Skeletal muscle tissue (tissue), 4 donors: ENCODE results near the gene ACOT9. TPM values are rescaled to one million over a fixed set of nuclear protein-coding genes. Genes with fewer than 3 reads are reported as not detected.

Source experiments
- H3K27ac ChIP-seq: one replicate; pipeline ENCODE4 v1.7.0; 2013; ENCODE audit warnings: mild to moderate bottlenecking, low read depth, low read length, inconsistent platforms
- H3K27me3 ChIP-seq, 3 donors: one replicate each; pipeline ENCODE4 v1.7.0; 2013; ENCODE audit warnings: low read length in 3 of 3; ENCODE audit not compliant: control insufficient read depth in 3 of 3, insufficient read depth in 3 of 3
- H3K36me3 ChIP-seq, 3 donors: one replicate each; pipeline ENCODE4 v1.7.0; 2013; ENCODE audit warnings: low read length in 3 of 3; ENCODE audit not compliant: control insufficient read depth in 3 of 3, insufficient read depth in 3 of 3
- H3K4me1 ChIP-seq, 3 donors: one replicate each; pipeline ENCODE4 v1.7.0; 2013; ENCODE audit warnings: low read length in 3 of 3, mild to moderate bottlenecking in 3 of 3; ENCODE audit not compliant: control insufficient read depth in 3 of 3, insufficient read depth in 3 of 3
- H3K4me3 ChIP-seq, 3 donors: one replicate each; pipeline ENCODE4 v1.7.0; 2013; ENCODE audit warnings: low read length in 3 of 3
- H3K9ac ChIP-seq, 3 donors: one replicate each; pipeline ENCODE4 v1.7.0; 2013; ENCODE audit warnings: low read length in 3 of 3, mild to moderate bottlenecking in 3 of 3, moderate library complexity in 2 of 3, low read depth in 1 of 3
- H3K9me3 ChIP-seq, 3 donors: one replicate each; pipeline ENCODE4 v1.7.0; 2013; ENCODE audit warnings: low read length in 3 of 3; ENCODE audit not compliant: control insufficient read depth in 3 of 3
- total RNA-seq: library from RNA; depleted of rRNA; stranded (reverse); fragments of >200 nt; gene quantifications from one replicate; pipeline ENCODE4 v1.2.3, GENCODE V29; 2014
- donor health status: Osteomylitis.

The ACOT9 gene, protein sequence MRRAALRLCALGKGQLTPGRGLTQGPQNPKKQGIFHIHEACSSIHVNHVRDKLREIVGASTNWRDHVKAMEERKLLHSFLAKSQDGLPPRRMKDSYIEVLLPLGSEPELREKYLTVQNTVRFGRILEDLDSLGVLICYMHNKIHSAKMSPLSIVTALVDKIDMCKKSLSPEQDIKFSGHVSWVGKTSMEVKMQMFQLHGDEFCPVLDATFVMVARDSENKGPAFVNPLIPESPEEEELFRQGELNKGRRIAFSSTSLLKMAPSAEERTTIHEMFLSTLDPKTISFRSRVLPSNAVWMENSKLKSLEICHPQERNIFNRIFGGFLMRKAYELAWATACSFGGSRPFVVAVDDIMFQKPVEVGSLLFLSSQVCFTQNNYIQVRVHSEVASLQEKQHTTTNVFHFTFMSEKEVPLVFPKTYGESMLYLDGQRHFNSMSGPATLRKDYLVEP
- 43.8 TPM for total RNA-seq

- H3K4me1 ChIP-seq, result no peaks in the 10 kb centered on the region
- H3K9ac ChIP-seq, result peak within 1 kb of the TSS; percentile 85 to 89 (median 88)
- H3K27ac ChIP-seq, result peak within 1 kb of the TSS; percentile 98
- H3K9me3 ChIP-seq, result no peaks in the 10 kb centered on the region
- H3K36me3 ChIP-seq, result no peaks in the 10 kb centered on the region
- H3K4me3 ChIP-seq, result peak within 1 kb of the TSS; percentile 76 to 79 (median 79)
- no peaks in the 10 kb centered on the region for H3K27me3 ChIP-seq
Measured at GRCh38 chrX:23742697-23743622, at the start of gene ACOT9. Gene ACOT9 (minus strand): TSS chrX:23743276. CDS start chrX:23743144, 132 bp downstream.

- Histone ChIP-seq H3K9ac (no peak overlapping the region), H3K9me3 (no peaks in the 10 kb centered on the region), H3K27ac (no peak overlapping the region), H3K4me1 (peaks cover 2 to 8% (median 6%) of the 10 kb centered on the region in 3 donors), H3K36me3 (peaks cover 0 to 6% (median 0%) of the 10 kb centered on the region in 3 donors), H3K27me3 (no peaks in the 10 kb centered on the region), H3K4me3 (no peak overlapping the region)
Measured at GRCh38 chrX:23790155-23790497, 47.0 kb upstream of the ACOT9 start.

DNA sequence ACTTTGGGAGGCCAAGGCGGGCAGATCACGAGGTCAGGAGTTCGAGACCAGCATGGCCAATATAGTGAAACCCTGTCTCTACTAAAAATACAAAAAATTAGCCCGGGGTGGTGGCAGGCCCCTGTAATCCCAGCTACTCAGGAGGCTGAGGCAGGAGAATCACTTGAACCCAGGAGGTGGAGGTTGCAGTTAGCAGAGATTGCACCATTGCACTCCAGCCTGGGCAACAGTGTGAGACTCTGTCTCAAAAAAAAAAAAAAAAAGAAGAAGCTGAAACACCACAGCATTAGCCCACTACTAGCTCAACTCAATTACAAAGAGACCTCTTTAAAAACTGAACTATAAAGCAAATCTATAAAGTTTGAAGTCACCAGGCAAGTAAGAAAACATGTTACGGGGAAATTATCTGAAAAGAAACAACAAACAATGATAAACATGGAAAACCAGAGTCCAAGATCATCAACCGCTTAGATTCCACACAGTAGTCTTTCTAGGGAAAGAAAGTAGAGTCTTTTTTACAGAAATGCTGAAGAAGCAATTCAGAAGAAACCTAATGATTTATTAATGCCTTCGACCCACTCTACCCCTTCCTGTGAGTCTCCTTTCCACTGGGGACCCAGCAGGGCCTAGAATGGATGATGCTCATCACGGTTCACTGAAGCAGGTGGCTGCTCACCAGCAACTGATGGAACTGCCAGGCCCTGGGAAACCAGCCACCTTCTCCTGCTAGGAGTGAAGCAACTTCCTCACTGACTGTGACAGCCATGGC, 46.5 kb upstream of the ACOT9 start:
- H3K9ac ChIP-seq, result no peak overlapping the region
- peaks cover 7 to 13% (median 12%) of the 10 kb centered on the region in 3 donors for H3K4me1 ChIP-seq
- H3K4me3 ChIP-seq, result no peak overlapping the region
- peaks cover 0 to 6% (median 5%) of the 10 kb centered on the region in 3 donors for H3K36me3 ChIP-seq
- H3K27ac ChIP-seq, result no peak overlapping the region
- H3K27me3 ChIP-seq, result no peaks in the 10 kb centered on the region
- H3K9me3 ChIP-seq, result no peaks in the 10 kb centered on the region

DNA sequence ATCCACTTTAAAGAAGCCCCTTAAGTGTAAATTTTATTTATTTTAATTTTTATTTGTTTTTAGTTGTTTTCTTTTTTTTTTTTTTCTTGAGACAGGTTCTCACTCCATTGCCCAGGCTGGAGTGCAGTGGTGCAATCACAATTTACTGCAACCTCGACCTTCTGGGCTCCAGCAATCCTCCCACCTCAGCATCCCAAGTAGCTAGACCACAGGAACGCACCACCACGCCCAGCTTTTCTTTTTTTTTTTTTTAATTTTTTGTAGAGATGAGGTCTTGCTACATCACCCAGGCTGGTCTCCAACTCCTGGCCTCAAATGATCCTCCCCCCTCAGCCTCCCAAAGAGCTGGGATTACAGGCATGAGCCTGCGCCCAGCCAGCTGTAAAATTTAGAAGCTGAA, 45.9 kb upstream of the ACOT9 start:
- peaks cover 9 to 16% (median 16%) of the 10 kb centered on the region in 3 donors for H3K4me1 ChIP-seq
- H3K4me3 ChIP-seq, result no peak overlapping the region
- H3K27ac ChIP-seq, result no peak overlapping the region
- H3K9me3 ChIP-seq, result no peaks in the 10 kb centered on the region
- H3K9ac ChIP-seq, result no peak overlapping the region
- H3K36me3 ChIP-seq, result peaks cover 0 to 6% (median 6%) of the 10 kb centered on the region in 3 donors
- H3K27me3 ChIP-seq, result no peaks in the 10 kb centered on the region

DNA sequence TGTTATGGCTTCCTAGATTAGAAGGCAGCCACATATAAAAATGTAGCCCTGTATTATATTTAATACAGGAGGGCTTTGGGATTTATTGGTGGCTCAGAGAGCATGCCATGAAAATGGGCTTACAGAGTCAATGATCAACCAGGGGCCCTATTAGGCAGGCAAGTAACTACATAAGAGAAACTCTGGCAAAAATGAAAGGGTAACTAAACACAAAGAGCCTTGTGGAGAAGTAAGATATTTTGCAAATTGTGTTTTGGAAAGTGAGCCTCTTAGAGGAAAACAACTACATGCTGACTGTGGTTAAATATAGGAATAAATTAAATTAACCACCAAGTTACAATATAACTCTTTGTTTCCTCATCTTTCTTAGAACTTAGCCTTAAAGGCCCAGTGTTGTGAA, 45.4 kb upstream of the ACOT9 start:
- Histone ChIP-seq H3K9me3 (no peaks in the 10 kb centered on the region), H3K27ac (no peak overlapping the region), H3K4me3 (no peak overlapping the region), H3K9ac (no peak overlapping the region), H3K4me1 (peaks cover 9 to 16% (median 16%) of the 10 kb centered on the region in 3 donors), H3K36me3 (peaks cover 0 to 6% (median 6%) of the 10 kb centered on the region in 3 donors), H3K27me3 (no peaks in the 10 kb centered on the region)

GRCh38 chrX:23787745-23788118, 44.7 kb upstream of the ACOT9 start:
- H3K27me3 ChIP-seq, result no peaks in the 10 kb centered on the region
- H3K4me3 ChIP-seq, result no peak overlapping the region
- H3K27ac ChIP-seq, result no peak overlapping the region
- H3K36me3 ChIP-seq, result peaks cover 0 to 6% (median 6%) of the 10 kb centered on the region in 3 donors
- peaks cover 9 to 16% (median 16%) of the 10 kb centered on the region in 3 donors for H3K4me1 ChIP-seq
- H3K9me3 ChIP-seq, result no peaks in the 10 kb centered on the region
- no peak overlapping the region for H3K9ac ChIP-seq

DNA sequence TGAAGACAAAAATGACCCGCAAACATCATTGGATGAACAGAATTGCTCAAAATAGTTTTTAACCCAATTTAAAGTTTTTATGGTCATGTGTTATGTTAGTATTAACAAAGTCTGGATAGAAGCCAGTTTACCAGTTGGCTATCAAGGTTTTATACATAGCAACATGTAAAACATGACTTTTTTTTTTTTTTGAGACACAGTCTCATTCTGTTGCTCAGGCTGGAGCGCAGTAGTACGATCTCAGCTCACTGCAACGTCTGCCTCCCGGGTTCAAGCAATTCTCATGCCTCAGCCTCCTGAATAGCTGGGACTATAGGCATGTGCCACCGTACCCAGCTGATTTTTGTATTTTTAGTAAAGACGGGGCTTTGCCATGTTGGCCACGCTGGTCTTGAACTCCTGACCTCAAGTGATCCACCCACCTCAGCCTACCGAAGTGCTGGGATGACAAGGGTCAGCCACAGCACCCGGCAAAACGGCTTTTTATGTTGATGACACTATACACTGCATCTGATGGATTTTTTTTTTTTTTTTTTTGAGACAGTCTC, 43.3 kb upstream of the ACOT9 start:
- Histone ChIP-seq H3K27ac (no peak overlapping the region), H3K27me3 (no peaks in the 10 kb centered on the region), H3K4me1 (peaks cover 9 to 16% (median 16%) of the 10 kb centered on the region in 3 donors), H3K4me3 (no peak overlapping the region), H3K36me3 (peaks cover 0 to 6% (median 6%) of the 10 kb centered on the region in 3 donors), H3K9me3 (no peaks in the 10 kb centered on the region), H3K9ac (no peak overlapping the region)

- H3K27me3 ChIP-seq, result no peaks in the 10 kb centered on the region
- H3K36me3 ChIP-seq, result peaks cover 0 to 6% (median 6%) of the 10 kb centered on the region in 3 donors
- no peak overlapping the region for H3K9ac ChIP-seq
- peaks cover 9 to 16% (median 16%) of the 10 kb centered on the region in 3 donors for H3K4me1 ChIP-seq
- H3K27ac ChIP-seq, result no peak overlapping the region
- H3K4me3 ChIP-seq, result peak overlapping the region in 1 of 3 donors; percentile 17
- no peaks in the 10 kb centered on the region for H3K9me3 ChIP-seq
Measured at GRCh38 chrX:23785580-23785979, 42.5 kb upstream of the ACOT9 start.
